Fibroblast of villous mesenchyme (primary cell): ENCODE data around the gene RSL1D1. TPM values are rescaled to one million over a fixed set of nuclear protein-coding genes. Genes with fewer than 3 reads are reported as not detected.

ENCODE experiments used
- DNase-seq: peaks from one replicate; pipeline ENCODE4 v3.0.0-alpha.2; 2010; ENCODE audit warnings: low read depth
- H3K4me3 ChIP-seq: 2 replicates; pipeline ENCODE4 v1.5.1; 2011; ENCODE audit warnings: low read depth, mild to moderate bottlenecking, low read length
- total RNA-seq: library from RNA; depleted of rRNA; stranded (reverse); fragments of >200 nt; gene quantifications from 2 replicates; pipeline ENCODE4 v1.2.3, GENCODE V29; 2012
- TF ChIP-seq, protein P1 (sequence below): IDR thresholded peaks from 2 replicates; pipeline ENCODE4 v1.5.1; 2012; ENCODE audit warnings: low read depth, mild to moderate bottlenecking, low read length; ENCODE audit not compliant: insufficient read depth

Gene RSL1D1
- total RNA-seq, 1 donor: 117 TPM

DNA sequence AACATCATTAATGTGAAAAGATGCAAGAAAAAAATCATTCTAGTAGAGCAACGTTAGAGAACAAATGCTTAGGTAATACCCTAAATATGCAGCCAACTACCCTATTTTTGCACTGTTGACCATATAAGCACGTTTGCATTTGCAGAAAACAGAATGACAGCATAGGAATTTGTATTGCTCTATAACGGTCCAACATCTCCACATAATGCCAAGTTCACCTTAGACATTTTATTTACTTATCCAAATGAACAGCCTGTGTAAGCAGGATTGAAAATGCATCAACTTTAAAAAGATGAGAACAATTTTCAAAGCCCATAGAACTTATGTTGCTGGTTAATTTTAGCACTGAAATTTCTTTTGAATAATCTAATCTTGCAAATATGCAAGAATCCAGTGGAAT, 19.1 kb upstream of the RSL1D1 start:
- DNase-seq: no peak
- no peak overlapping the region for H3K4me3 ChIP-seq
- TF ChIP-seq, protein P1, sequence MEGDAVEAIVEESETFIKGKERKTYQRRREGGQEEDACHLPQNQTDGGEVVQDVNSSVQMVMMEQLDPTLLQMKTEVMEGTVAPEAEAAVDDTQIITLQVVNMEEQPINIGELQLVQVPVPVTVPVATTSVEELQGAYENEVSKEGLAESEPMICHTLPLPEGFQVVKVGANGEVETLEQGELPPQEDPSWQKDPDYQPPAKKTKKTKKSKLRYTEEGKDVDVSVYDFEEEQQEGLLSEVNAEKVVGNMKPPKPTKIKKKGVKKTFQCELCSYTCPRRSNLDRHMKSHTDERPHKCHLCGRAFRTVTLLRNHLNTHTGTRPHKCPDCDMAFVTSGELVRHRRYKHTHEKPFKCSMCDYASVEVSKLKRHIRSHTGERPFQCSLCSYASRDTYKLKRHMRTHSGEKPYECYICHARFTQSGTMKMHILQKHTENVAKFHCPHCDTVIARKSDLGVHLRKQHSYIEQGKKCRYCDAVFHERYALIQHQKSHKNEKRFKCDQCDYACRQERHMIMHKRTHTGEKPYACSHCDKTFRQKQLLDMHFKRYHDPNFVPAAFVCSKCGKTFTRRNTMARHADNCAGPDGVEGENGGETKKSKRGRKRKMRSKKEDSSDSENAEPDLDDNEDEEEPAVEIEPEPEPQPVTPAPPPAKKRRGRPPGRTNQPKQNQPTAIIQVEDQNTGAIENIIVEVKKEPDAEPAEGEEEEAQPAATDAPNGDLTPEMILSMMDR: no peak

DNA sequence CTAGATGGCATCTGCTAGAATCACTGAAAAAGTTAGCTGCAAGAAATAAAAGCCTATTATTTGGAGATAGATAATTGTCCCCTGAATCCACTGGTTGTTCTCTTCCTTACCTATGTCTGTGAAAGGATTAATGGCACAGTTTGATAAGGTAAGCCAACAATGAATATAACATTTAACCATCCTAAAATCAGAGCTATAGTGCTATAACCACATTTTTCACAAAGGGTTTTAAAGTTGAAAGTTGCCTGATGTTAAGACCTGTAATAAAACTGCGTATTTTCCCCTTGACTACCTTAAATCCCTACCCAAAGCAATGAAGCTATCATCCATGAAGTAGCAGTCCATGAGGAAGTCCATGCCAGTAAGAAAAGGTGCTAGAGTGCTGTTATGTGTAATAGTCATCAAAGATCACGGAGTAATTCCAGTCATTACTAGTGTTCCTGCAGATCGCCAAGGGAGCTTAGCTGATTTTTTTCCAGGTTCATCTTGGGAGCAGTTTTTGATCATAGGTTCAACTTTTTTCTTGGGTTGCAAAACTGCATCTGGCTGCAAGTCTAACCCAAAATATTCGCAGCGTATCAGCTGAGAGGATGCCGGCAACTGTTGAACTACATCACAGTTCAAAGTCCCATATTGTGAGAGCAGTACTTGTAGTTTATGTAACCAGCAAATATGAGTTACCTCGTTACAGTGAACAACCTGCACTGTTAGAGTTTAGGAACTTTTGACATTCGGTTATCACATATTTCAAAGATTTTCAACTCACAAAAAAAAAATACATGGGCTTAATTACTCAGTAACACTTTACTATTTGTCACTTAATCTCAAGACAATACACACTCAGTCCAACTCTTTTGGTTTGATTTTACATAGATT, 18.2 kb upstream of the RSL1D1 start:
- DNase-seq: no peak
- no peak overlapping the region for H3K4me3 ChIP-seq
- TF ChIP-seq, protein P1: no peak

DNA sequence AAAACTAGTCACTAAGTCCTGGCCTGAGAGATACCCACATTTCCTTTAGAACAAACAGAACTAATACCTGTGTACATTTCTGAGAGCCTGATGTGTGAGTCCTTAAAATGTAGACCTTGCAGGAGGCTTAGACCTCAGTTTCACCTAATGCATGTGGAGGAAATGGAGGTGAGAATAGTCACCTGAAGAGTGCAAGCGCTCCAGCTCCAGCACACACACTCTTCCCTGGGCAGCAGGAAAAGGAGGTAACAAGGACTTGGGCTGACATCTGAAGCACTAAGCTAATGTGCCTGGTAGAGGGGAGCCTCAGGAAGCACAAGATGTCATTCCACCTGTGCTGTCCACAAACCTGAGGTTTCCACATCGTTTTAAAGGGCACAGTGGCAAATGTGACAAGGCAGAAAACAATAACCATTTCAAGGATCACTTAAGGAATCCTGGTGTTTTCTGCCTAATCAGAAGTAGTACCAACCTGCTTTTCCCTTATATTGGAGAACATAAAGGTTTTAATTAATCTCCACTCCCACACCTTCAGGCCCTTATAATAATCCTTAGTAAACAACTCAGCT, 17.2 kb upstream of the RSL1D1 start:
- no peak for DNase-seq
- no peak overlapping the region for H3K4me3 ChIP-seq
- TF ChIP-seq, protein P1: no peak

DNA sequence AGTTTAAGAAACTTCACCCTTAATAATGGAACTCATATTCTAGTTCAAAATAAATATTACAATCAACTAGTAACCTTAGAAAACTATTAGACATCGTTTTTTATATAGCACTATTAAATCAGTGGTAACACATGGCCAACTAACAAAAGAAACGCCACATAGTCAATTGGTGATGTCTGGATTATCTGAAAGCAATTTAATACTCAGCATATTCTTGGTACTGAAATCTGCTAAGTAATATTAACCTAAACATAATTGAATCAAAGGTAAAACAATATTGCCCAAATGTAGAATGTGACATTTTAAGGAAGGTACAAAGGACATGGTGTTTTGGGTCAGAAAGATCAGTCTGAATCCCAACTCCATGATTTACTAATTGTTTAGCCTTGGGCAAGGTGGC, 11.1 kb upstream of the RSL1D1 start:
- no peak for DNase-seq

DNA sequence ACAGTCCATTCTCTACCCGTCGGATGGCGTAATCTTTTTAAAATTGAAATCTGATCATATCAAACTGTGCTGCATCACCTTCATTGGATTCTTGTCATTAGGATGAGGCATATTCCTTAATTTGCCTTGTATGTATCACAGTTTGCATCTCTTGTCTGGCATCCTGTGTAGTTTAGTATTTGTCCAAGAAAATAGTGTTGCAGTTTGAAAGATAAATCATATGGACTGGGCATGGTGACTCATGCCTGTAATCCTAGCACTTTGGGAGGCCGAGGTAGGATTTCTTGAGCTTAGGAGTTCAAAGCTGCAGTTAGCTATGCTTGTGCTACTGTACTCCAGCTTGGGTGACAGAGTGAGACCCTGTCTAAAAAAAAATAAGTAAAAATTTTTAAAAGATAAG, 5.8 kb upstream of the RSL1D1 start:
- peak; percentile 62 for DNase-seq
- TF ChIP-seq, protein P1: no peak
- no peak overlapping the region for H3K4me3 ChIP-seq

More for the DNA sequence above, 11.1 kb upstream of the RSL1D1 start:
- TF ChIP-seq, protein P1: no peak
- H3K4me3 ChIP-seq: no peak overlapping the region

DNA sequence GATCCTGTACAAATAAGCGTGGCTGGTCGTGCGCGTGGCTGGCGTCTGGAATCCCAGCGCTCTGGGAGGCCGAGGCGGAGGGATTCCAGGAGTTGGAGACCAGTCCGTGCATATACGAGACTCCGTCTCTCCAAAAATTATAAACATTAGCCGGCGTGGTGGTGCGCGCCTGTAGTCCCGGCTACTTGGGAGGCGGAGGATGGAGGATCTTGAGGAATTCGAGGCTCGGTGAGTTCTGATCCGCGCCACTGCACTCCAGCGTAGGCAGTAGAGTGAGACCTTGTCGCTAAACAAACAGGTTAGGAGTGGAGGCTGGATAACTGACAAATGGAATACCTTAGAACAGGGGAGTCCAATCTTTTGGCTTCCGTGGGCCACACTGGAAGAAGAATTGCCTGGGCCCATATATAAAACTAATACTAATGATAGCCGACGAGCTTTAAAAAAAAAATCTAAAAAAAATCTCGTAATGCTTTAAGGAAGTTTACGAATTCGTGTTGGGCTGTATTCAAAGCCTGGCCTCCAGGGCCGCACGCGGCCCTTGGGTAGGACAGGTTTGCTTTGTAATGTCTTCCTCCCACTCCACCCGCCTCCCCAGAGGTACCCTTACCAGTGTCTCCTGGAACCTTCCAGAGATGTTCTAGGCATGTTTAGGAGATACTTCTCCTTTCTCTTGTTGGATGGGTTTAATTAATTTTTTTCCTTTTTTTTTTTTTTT, 909 bp upstream of the RSL1D1 start:
- TF ChIP-seq, protein P1: no peak
- peak overlapping the region; percentile 95 for H3K4me3 ChIP-seq
- no peak for DNase-seq
